ENCODE results near the gene GALNT9. TPM values are rescaled to one million over a fixed set of nuclear protein-coding genes. Genes with fewer than 3 reads are reported as not detected.
A peak's percentile ranks its signal among the peaks of the same experiment; 100 is the strongest.

The GALNT9 gene
- total and polyA plus RNA-seq, 10 donors = 0.20 to 2.4 (median 0.84) TPM

DNA sequence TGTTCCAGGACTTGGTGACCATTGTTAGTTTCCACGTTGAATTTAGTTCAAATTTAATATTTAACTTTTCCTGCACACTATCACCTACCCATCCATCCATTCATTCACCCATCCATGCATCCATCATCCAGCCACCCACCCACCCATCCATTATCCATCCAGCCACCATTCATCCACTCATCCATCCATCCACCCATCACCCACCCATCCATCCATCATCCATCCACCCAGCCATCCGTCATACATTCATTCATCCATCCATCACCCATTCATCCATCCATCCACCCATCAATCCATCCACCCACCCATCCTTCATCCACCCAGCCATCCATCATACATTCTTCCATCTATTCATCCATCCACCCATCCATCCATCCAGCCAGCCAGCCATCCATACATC is 163.3 kb downstream of the GALNT9 start:
- H3K27ac ChIP-seq = no peak overlapping the region
- H3K4me1 ChIP-seq = peaks cover 0 to 20% (median 12%) of the 10 kb centered on the region in 6 donors
- H3K36me3 ChIP-seq = no peaks in the 10 kb centered on the region
- H3K9me3 ChIP-seq = no peaks in the 10 kb centered on the region
- 87 to 98% (median 94%) methylated on average over 2 of the region's 2 CpGs for WGBS, 5 donors
- H3K4me3 ChIP-seq = no peak overlapping the region
- TF ChIP-seq, protein P1, sequence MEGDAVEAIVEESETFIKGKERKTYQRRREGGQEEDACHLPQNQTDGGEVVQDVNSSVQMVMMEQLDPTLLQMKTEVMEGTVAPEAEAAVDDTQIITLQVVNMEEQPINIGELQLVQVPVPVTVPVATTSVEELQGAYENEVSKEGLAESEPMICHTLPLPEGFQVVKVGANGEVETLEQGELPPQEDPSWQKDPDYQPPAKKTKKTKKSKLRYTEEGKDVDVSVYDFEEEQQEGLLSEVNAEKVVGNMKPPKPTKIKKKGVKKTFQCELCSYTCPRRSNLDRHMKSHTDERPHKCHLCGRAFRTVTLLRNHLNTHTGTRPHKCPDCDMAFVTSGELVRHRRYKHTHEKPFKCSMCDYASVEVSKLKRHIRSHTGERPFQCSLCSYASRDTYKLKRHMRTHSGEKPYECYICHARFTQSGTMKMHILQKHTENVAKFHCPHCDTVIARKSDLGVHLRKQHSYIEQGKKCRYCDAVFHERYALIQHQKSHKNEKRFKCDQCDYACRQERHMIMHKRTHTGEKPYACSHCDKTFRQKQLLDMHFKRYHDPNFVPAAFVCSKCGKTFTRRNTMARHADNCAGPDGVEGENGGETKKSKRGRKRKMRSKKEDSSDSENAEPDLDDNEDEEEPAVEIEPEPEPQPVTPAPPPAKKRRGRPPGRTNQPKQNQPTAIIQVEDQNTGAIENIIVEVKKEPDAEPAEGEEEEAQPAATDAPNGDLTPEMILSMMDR (IDR thresholded peaks at IDR 0.05 in 8 of 11, conservative IDR thresholded peaks at IDR 0.05 in 3 of 11) = no peak
- no peak for TF ChIP-seq POLR2AphosphoS5 (IDR thresholded peaks at IDR 0.05)
- no peak for TF ChIP-seq POLR2A (IDR thresholded peaks at IDR 0.05)
- no peak for DNase-seq
- peaks cover 0 to 44% (median 11%) of the 10 kb centered on the region in 7 donors for H3K27me3 ChIP-seq (replicated peaks in 1 of 7)
- intact Hi-C loops (cut with DNase I; ENCODE audit: low total_unique reads) = no loop called here

DNA sequence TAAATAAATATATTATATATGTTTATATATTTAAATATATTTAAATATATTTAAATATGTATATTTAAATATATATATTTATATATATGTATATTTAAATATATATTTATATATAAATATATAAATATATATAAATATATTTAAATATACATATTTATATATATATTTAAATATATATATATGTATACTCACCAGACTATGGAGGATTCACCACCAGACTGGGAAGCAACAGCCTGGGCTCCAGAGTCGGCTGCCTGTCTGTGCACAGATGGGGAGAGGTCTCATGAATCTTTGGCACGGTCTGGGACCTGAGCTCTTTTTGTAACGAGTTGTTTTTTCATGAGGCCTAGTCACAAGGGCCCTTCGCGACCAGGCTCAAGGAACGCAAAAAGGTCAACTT is 163.8 kb downstream of the GALNT9 start:
- peaks cover 0 to 39% (median 11%) of the 10 kb centered on the region in 7 donors for H3K27me3 ChIP-seq (replicated peaks in 1 of 7)
- peaks cover 0 to 20% (median 12%) of the 10 kb centered on the region in 6 donors for H3K4me1 ChIP-seq
- H3K9me3 ChIP-seq = no peaks in the 10 kb centered on the region
- WGBS, 5 donors = 94 to 97% (median 95%) methylated on average over 6 of the region's 6 CpGs
- intact Hi-C loops (cut with DNase I; ENCODE audit: low total_unique reads) = no loop called here
- H3K27ac ChIP-seq = no peak overlapping the region
- H3K36me3 ChIP-seq = no peaks in the 10 kb centered on the region
- peak; percentile 34 for DNase-seq
- H3K4me3 ChIP-seq = no peak overlapping the region
- TF ChIP-seq POLR2AphosphoS5 (IDR thresholded peaks at IDR 0.05) (no peak), POLR2A (IDR thresholded peaks at IDR 0.05) (no peak)
- TF ChIP-seq, protein P1 (IDR thresholded peaks at IDR 0.05 in 8 of 11, conservative IDR thresholded peaks at IDR 0.05 in 3 of 11) = no peak

DNA sequence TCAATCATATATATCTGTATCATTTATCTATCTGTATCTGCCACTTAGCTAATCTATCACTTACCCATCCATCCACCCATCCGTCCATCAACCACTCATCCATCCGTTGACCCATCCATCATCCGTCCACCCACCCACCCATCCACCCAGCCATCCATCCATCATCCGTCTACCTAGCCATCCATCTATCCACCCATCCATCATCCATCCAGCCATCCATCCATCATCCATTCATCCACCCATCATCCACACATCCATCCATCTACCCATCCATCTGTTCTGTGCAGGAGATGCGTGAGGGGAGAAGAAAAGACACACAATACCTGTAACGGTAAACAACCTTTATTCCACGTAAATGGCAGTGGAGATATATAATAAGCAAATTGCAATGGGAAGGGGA is 165.0 kb downstream of the GALNT9 start:
- no peak overlapping the region for H3K27ac ChIP-seq
- H3K4me3 ChIP-seq = no peak overlapping the region
- WGBS, 5 donors = 85 to 91% (median 88%) methylated on average over 7 of the region's 7 CpGs
- TF ChIP-seq, protein P1 (IDR thresholded peaks at IDR 0.05 in 8 of 11, conservative IDR thresholded peaks at IDR 0.05 in 3 of 11) = no peak
- TF ChIP-seq POLR2A (IDR thresholded peaks at IDR 0.05) (no peak), POLR2AphosphoS5 (IDR thresholded peaks at IDR 0.05) (no peak)
- H3K27me3 ChIP-seq (replicated peaks in 1 of 7) = peaks cover 0 to 29% (median 11%) of the 10 kb centered on the region in 7 donors
- intact Hi-C loops (cut with DNase I; ENCODE audit: low total_unique reads) = no loop called here
- peaks cover 0 to 20% (median 12%) of the 10 kb centered on the region in 6 donors for H3K4me1 ChIP-seq
- no peak for DNase-seq
- H3K9me3 ChIP-seq = no peaks in the 10 kb centered on the region
- no peaks in the 10 kb centered on the region for H3K36me3 ChIP-seq

DNA sequence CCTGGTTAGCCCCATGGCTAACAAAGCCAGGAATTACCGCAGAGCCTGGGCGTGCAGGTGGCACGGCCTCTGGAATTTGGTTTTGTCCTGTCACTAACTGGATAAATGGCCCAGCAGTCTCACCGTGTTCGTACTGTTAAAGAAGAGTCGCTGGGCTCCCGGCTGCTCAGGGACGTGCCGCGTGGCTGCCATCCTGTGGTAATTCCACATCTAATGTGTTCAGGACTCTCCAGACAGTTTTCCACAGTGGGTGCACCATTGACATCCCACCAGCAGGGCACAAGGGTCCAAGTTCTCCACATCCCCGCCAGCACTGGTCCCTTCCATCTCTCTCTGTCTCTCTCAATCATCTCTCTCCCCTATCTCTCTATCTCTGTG is 165.5 kb downstream of the GALNT9 start:
- intact Hi-C loops (cut with DNase I; ENCODE audit: low total_unique reads) = no loop called here
- no peak overlapping the region for H3K4me3 ChIP-seq
- H3K27ac ChIP-seq = no peak overlapping the region
- 66 to 71% (median 70%) methylated on average over 6 to 11 of the region's 11 CpGs for WGBS, 5 donors
- no peak for TF ChIP-seq POLR2A (IDR thresholded peaks at IDR 0.05)
- TF ChIP-seq, protein P1 (IDR thresholded peaks at IDR 0.05 in 8 of 11, conservative IDR thresholded peaks at IDR 0.05 in 3 of 11) = peak in 1 of 11 experiments; percentile 23
- TF ChIP-seq POLR2AphosphoS5 (IDR thresholded peaks at IDR 0.05) = no peak
- H3K36me3 ChIP-seq = no peaks in the 10 kb centered on the region
- DNase-seq = peak; percentile 66
- no peaks in the 10 kb centered on the region for H3K9me3 ChIP-seq
- H3K4me1 ChIP-seq = peaks cover 0 to 20% (median 12%) of the 10 kb centered on the region in 6 donors
- peaks cover 0 to 25% (median 9%) of the 10 kb centered on the region in 7 donors for H3K27me3 ChIP-seq (replicated peaks in 1 of 7)
